Aorta (tissue), 5 donors: Measurements from ENCODE around the gene TRAF1. TPM values are rescaled to one million over a fixed set of nuclear protein-coding genes. Genes with fewer than 3 reads are reported as not detected.
A peak's percentile ranks its signal among the peaks of the same experiment; 100 is the strongest.

Source experiments
- ATAC-seq: fragments of 200-7000 bp; cut with Tn5 transposase; one replicate; pipeline ENCODE4 v1.9.1; 2022; ENCODE audit warnings: moderate library complexity; ENCODE audit not compliant: low FRiP score
- DNase-seq, 2 donors: peaks; one replicate each; pipeline ENCODE4 v3.0.0-alpha.2; 2020
- H3K27ac ChIP-seq, 2 donors: one replicate each; pipeline ENCODE4 v1.5.1; 2013; ENCODE audit warnings: low read length in 2 of 2, mild to moderate bottlenecking in 2 of 2, moderate library complexity in 2 of 2, control low read depth in 1 of 2, inconsistent platforms in 1 of 2, low read depth in 1 of 2
- H3K27me3 ChIP-seq, 2 donors: one replicate each; pipeline ENCODE4 v1.6.1; 2013; ENCODE audit warnings: control low read depth in 1 of 2, low read length in 1 of 2, mild to moderate bottlenecking in 1 of 2, moderate library complexity in 1 of 2; ENCODE audit not compliant: insufficient read depth in 2 of 2, control insufficient read depth in 1 of 2
- H3K36me3 ChIP-seq, 2 donors: one replicate each; pipeline ENCODE4 v1.6.1; 2013; ENCODE audit warnings: control low read depth in 1 of 2, low read length in 1 of 2, mild to moderate bottlenecking in 1 of 2; ENCODE audit not compliant: insufficient read depth in 2 of 2, control insufficient read depth in 1 of 2
- H3K4me1 ChIP-seq, 2 donors: one replicate each; pipeline ENCODE4 v1.6.1; 2013; ENCODE audit warnings: low read length in 2 of 2, control low read depth in 1 of 2, mild to moderate bottlenecking in 1 of 2, moderate library complexity in 1 of 2; ENCODE audit not compliant: insufficient read depth in 2 of 2, control insufficient read depth in 1 of 2
- H3K4me3 ChIP-seq, 2 donors: one replicate each; pipeline ENCODE4 v1.5.1; 2013; ENCODE audit warnings: low read length in 2 of 2, control low read depth in 1 of 2, mild to moderate bottlenecking in 1 of 2
- H3K9me3 ChIP-seq: one replicate; pipeline ENCODE4 v1.6.1; 2013; ENCODE audit warnings: mild to moderate bottlenecking, low read length; ENCODE audit not compliant: control insufficient read depth
- WGBS, 2 donors: extraction: QIAGEN DNeasy Blood & Tissue Kit; methylation state at CpG; one replicate each; pipeline ENCODE4 v1.1.7; 2013; 5-methylcytosine and 5-hydroxymethylcytosine counted together
- intact Hi-C, 2 donors: fragments of 100-400 bp; cut with DNase I; formaldehyde crosslinking; loops; one replicate each; pipeline versions ENCODE4 v1.14.2 to v1.15.0; 2022
- polyA plus RNA-seq, 2 donors: library from polyadenylated mRNA; stranded (reverse); fragments of 200-250 nt; gene quantifications; one replicate each; pipeline ENCODE4 v1.2.3, GENCODE V29; 2013
- total RNA-seq, 2 donors: library from RNA; stranded (reverse); fragmentation: NEBNext Ultra II Directional; extraction: Animal tissue kit (Norgen Biotek cat#: 25700); gene quantifications; one replicate each; pipeline ENCODE4 v1.2.1, GENCODE V29; 2021
- donor health status: healthy with polysubstance abuse.
- donor health status: Bipolar disorder and iron deficiency.
- donor health status: DM: no; HTN: no; CAD: no.
- donor health status: DM: no; HTN: no; CAD: no.
- donor health status: DM: yes; HTN: yes; CAD: no.

The TRAF1 gene
- total and polyA plus RNA-seq, 4 donors = 10.5 to 43.3 (median 22.8) TPM

DNA sequence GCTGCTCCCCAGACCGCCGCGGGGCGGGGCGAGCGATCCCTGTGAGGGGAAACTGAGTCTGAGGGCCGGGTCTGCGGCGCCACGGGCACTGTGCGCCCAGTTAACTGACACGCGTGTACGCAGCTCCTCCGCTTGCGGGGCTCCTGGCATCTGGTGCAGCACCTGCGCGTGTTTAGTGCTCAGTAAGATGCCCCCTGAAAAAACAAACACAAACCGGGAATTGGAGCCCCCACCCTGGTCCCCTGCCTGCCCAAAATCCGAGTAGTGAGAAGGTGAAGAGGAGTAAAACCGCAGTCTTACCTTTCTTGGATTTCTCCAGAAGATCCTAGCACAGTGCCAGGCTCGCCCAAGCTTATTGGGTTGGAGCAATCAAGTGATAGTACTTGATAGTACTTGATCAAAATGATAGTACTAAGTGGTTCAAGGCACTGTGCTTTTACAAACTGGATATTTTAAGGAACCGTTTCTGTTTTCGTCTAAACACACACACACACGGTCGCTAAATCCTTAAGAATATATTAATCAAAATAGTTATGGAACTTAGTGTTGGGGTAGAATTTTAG, 2.7 kb upstream of the TRAF1 start:
- no peak for ATAC-seq
- Histone ChIP-seq H3K27me3 (no peaks in the 10 kb centered on the region), H3K9me3 (no peaks in the 10 kb centered on the region), H3K27ac (peak overlapping the region; percentile 93 to 97), H3K36me3 (no peaks in the 10 kb centered on the region), H3K4me3 (peak overlapping the region in 1 of 2 donors; percentile 73), H3K4me1 (peaks cover 6 to 11% of the 10 kb centered on the region in 2 donors)
- intact Hi-C loops = no loop called here
- DNase-seq = no peak
- 24 to 25% methylated on average over 26 of the region's 26 CpGs for WGBS, 2 donors

DNA sequence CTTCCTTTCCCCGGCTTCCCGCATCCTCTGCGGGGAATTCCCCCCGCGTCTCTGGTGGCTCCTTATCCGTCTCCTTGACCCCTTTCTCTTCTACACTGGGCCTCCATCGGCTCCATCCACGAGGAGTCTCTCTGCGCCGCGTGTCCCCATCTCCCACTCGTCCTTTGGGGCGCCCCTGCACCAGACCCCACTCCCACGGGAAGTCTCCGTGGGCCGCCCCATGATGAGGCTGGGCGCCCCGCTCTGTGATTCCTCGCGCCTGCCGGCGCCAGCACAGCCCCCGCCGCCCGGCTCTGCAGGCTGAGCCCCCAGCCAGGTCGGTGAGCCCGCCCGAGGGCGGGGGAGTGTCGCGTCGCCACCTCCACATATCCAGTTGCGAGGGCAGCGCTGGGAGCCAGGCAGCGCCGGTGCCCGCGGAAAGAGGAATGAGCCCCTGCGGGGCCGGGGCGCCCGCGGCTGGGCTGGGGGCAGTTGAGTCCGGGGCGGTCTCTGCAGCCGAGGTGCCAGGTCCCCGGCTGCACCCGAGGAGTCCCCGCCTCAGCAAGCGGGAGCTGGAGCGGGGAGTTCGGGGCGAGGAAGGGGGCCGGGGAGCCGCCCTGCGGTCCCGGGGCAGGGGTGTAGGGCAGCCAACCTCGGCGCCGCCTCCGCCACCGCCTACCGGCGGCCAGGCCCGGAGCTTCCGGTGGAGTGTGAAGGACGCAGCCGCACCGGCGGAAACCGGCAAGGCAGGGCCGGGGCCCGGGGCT, 2.1 kb upstream of the TRAF1 start:
- Histone ChIP-seq H3K27me3 (no peaks in the 10 kb centered on the region), H3K4me3 (peak overlapping the region; percentile 23 to 73), H3K27ac (peak overlapping the region; percentile 93 to 97), H3K4me1 (peaks cover 4 to 9% of the 10 kb centered on the region in 2 donors), H3K9me3 (no peaks in the 10 kb centered on the region), H3K36me3 (no peaks in the 10 kb centered on the region)
- WGBS, 2 donors = 1% methylated on average over 40 to 73 of the region's 73 CpGs
- DNase-seq (peak; percentile 86 to 93), ATAC-seq (peak; percentile 81)
- intact Hi-C loops = no loop called here

GRCh38 chr9:120928015-120928482, 1.5 kb upstream of the TRAF1 start:
- H3K27me3 ChIP-seq = no peaks in the 10 kb centered on the region
- intact Hi-C loops = no loop called here
- peaks cover 4 to 9% of the 10 kb centered on the region in 2 donors for H3K4me1 ChIP-seq
- ATAC-seq (no peak), DNase-seq (peak; percentile 82 to 87)
- H3K9me3 ChIP-seq = no peaks in the 10 kb centered on the region
- H3K36me3 ChIP-seq = no peaks in the 10 kb centered on the region
- WGBS, 2 donors = 37 to 38% methylated on average over 14 of the region's 14 CpGs
- peak overlapping the region in 1 of 2 donors; percentile 23 for H3K4me3 ChIP-seq
- peak overlapping the region; percentile 93 to 97 for H3K27ac ChIP-seq

DNA sequence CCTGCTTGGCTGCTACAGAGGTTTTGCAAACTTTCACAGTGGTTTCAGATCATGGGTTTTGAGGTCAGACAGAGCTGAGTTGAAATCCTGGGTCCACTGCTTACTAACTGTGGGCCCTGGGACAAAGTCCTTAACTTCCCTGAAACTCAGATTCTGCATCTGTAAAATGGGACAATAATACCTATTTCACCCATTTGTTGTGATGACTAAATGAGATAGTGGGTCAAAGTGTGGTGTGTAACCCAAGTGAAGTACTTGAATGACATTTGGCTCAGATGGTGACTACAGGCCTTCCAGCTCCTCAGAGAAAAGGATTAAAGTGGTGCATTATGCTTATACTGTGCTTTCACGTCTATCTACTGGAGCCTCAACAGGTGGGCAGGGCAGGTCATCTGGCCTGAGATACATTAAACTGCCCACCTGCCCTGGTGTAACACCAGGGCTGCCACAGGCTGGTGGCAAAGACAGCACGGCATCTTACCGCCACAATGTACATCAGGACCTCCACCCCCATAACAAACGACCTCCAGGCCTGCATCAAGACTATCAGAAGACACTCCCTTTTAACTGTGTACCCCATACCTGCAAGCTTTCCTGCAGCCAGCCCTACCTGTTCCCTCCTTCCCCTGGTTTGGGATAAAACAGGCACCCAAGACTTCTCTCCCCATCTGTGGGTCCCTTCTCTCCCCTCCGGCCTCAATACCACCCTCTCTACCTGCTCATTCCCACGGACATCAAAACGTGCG, 846 bp upstream of the TRAF1 start:
- Histone ChIP-seq H3K4me1 (peaks cover 4 to 9% of the 10 kb centered on the region in 2 donors), H3K4me3 (no peak overlapping the region)

DNA sequence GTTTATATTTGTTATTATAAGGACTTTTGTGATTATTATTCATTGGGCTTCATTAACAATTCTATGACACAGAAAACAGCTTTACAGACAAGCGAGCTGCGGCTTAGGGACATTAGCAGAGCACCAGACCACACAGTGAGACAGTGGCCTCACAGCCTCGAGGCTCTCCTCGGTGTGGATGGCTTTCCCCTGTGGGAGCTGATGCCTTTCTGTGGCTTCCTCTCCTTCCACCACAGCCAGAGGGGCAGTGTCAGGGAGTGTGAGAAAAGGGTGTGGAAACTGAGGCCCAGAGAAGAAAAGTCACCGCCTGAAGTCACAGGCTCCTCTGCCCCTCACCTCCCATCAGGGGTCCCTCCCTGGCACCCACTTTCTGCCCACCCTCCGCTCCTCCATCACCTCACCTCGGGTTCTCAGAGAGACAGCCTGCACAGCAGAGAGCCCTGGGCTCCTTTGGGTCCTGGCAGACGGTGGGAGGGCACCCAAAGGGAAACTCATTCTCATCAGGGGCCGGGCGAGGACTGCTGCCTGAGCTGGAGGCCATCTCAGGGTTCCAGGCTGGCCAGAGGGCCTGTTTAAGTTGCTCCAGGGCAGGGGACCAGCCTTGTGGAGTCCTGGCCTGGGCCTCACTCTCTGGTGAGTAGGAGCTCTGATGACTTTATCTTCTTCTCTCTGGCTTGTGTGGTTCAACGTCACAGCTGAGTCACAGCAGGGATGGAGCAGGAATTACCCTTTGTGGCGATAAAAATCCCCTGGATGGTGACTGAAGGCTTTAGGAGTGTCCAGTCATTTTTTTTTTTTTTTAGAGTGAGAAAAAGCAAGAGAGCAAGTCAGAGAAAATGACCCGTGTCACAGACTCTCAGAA, 830 bp downstream of the TRAF1 start:
- DNase-seq = peak; percentile 87 to 90
- no peaks in the 10 kb centered on the region for H3K27me3 ChIP-seq
- H3K4me1 ChIP-seq = peaks cover 0 to 6% of the 10 kb centered on the region in 2 donors
- no peaks in the 10 kb centered on the region for H3K36me3 ChIP-seq
- 30 to 35% methylated on average over 13 of the region's 13 CpGs for WGBS, 2 donors
- peak overlapping the region in 1 of 2 donors; percentile 16 for H3K4me3 ChIP-seq
- H3K9me3 ChIP-seq = no peaks in the 10 kb centered on the region
- ATAC-seq = peak; percentile 65
- intact Hi-C loops = no loop called here
- H3K27ac ChIP-seq = peak overlapping the region; percentile 91 to 97

More for the DNA sequence above, 846 bp upstream of the TRAF1 start:
- intact Hi-C loops = no loop called here
- Histone ChIP-seq H3K9me3 (no peaks in the 10 kb centered on the region), H3K36me3 (no peaks in the 10 kb centered on the region), H3K27me3 (no peaks in the 10 kb centered on the region), H3K27ac (peak overlapping the region; percentile 93 to 97)
- 55 to 67% methylated on average over 8 of the region's 8 CpGs for WGBS, 2 donors
- no peak for ATAC-seq
- no peak for DNase-seq

- no peaks in the 10 kb centered on the region for H3K27me3 ChIP-seq
- peak overlapping the region; percentile 29 to 70 for H3K27ac ChIP-seq
- 68 to 75% methylated on average over 11 of the region's 11 CpGs for WGBS, 2 donors
- no peaks in the 10 kb centered on the region for H3K36me3 ChIP-seq
- DNase-seq (no peak), ATAC-seq (no peak)
- intact Hi-C loops = no loop called here
- peaks cover 0 to 4% of the 10 kb centered on the region in 2 donors for H3K4me1 ChIP-seq
- no peaks in the 10 kb centered on the region for H3K9me3 ChIP-seq
- H3K4me3 ChIP-seq = no peak overlapping the region
Observed at GRCh38 chr9:120924698-120925534, 1.7 kb downstream of the TRAF1 start.

DNA sequence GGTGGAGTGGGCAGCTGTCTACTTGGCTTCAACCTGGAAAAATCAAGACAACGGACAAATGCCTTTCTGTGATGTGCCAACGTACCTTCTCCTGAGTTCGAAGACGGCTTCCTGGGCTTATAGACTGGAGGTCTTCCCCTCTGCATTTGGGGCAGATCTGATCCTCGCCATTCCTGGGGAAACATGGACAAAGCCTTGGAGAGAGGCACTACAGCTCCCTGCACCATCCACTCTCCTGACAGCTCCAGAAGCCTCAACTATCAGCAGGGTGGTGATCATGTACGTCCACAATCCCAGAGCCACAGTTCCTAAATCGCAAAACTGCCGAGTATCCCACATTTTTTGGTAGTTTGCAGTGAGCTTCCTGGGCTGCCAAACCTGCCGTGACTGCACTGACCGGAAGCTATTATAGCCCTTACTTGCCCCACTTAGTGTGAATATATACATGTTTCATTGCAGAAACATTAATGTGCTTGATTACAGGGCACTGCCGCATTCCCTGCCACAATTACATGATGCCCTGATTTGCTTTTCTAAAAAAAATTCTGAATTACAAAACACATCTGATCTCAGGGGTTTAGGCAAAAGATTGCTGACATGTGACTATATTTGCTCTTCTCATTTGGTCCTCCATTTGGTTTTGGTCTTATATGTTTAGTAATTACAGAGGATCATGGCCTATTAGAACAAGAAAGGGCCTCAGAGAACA, 2.8 kb downstream of the TRAF1 start:
- intact Hi-C loops = no loop called here
- no peak overlapping the region for H3K4me3 ChIP-seq
- H3K4me1 ChIP-seq = peaks cover 0 to 4% of the 10 kb centered on the region in 2 donors
- DNase-seq (no peak), ATAC-seq (no peak)
- no peaks in the 10 kb centered on the region for H3K9me3 ChIP-seq
- H3K27me3 ChIP-seq = no peaks in the 10 kb centered on the region
- H3K36me3 ChIP-seq = no peaks in the 10 kb centered on the region
- H3K27ac ChIP-seq = peak overlapping the region; percentile 62 to 89
- WGBS, 2 donors = 33 to 36% methylated on average over 11 of the region's 11 CpGs
